HG03064 (cell line): ENCODE data around the gene DEDD2.

ENCODE experiments used
- ATAC-seq: cut with Tn5 transposase; IDR thresholded peaks from one replicate; pipeline ENCODE4 v1.9.1; 2021; ENCODE audit warnings: low read depth; ENCODE audit not compliant: unreplicated experiment

DEDD2 gene

GRCh38 chr19:42249149-42249750 is 31.8 kb upstream of the DEDD2 start:
- no peak for ATAC-seq

DNA sequence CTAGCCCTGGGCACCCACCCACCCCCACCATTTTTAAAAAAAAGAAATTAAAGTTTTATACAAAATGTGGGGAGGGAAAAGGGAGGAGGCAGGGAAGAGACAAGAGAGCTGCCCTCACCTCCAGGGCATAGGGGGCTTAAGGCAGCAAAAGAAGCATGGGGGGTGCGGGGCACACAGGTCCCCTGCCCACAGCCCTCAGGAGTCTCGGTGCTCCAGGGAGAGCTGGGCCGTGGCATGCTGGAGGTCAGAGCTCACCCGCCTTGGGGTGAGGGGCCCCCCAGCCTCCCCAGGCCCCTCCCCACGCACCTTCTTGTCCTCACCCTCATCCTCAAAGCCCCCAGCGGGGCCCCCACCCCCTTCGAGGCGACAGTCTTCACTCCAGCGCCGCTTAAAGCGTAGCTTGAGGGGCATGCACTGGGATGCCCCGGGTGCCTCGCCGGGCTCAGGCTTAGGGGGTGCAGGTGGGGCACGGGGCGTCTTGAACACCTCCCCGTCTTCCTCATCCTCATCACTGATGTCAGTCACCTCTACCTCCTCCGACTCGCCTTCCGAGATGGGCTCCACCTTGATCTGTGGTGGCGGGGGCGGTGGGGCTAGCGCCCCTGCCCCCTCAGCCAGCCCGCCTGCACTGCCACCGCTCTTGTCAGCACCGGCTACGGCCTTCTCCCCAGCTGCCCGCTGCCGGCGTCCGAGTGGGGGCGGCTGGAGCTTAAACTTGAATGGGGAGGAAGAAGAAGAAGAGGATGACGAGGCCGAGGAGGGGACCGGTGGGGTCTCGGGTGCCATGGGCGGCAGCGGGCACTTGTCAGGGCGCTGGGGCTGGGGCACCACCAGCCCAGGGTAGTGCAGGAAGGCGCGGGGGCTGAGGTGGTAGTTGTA is 31.0 kb upstream of the DEDD2 start:
- ATAC-seq: no peak

- no peak for ATAC-seq
These were observed 30.2 kb upstream of the DEDD2 start for GRCh38 chr19:42247640-42248199.

- ATAC-seq: no peak
These were observed 29.6 kb upstream of the DEDD2 start for GRCh38 chr19:42246922-42247639.

- ATAC-seq: no peak
These were observed 28.9 kb upstream of the DEDD2 start for GRCh38 chr19:42246143-42246921.

DNA sequence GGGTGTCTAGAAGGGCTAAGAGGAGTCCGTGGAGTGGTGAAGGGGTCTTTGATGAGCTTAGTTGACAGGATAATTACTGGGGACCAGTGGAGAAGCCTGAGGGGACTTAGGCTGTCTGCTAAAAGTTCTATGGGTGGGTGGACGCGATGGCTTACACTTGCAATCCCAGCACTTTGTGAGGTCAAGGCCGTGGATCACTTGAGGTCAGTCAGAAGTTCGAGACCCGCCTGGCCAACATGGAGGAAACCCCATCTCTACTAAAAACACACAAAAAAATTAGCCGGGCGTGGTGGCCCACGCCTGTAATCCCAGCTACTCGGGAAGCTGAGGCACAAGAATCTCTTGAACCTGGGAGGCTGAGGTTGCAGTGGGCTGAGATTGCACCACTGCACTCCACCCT is 27.8 kb upstream of the DEDD2 start:
- ATAC-seq: no peak

- peak; percentile 37 for ATAC-seq
These were observed 27.1 kb upstream of the DEDD2 start for GRCh38 chr19:42244347-42245220.

DNA sequence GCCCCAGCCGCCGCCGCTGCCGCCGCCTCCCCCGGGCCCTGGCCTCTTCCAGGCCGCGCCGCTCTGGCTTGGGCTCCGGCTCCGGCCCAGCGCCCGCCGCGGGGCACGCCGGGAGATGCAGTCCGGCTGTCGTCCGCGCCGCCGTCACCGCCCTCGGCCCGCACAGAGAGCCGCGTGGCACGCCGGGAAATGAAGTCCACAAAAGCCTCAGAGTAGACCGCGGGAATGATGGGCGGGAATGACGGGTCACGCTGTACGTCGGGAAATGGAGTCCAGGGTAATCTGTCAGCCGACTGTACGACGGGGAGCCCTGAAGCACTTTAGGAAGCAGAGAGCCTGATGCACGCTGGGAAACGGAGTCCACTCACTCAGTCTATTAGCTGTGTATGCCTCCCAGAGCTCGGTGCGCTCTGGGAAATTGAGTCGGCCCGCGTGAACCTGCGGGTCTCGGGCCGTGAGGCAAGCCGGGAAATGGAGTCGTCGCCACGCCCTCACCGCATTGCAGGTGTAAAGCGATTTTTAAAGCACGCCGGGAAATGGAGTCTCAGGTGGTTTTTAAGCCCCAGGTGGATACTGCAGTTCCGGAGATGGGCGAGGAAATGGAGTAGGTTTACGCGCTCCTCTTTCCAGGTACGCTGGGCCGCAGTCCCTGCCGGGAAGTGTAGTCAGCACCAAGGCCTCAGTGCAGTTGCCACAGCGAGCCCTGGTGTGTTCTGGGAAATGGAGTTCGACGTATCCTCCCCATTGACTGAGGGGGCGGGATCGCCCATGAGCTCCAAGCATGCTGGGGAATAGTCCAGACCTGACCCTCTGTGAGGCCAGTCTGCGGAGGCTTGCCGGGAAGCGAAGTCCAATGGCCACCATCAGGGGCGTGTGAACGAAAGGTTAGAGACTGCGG is 25.3 kb upstream of the DEDD2 start, which contains the start of gene GSK3A:
Gene GSK3A (minus strand): TSS at position 91 of the 898 bp plus-strand sequence. CDS start 137 bp downstream, outside the sequence.
- ATAC-seq: peak; percentile 56

DNA sequence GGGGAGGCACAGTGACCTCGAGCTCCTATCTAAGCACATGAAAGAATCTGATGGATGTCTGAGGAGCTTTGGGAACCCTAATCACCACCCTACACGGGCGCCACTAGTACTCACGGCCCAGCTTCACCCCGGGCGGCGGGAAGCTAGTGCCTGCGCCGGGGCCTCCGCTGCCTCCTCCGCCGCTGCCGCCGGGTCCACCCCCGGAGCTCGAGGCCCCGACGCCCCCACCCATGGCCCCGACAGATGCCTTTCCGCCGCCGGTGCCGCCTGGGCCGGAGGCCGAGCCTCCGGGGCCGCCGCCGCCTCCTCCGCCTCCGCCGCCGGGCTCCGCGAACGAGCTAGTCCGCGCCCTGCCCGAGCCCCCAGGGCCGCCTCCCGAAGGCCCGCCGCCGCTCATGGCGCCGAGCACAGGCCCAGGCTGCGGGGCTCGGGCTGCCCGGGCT is 24.6 kb upstream of the DEDD2 start:
- no peak for ATAC-seq

GRCh38 chr19:42241279-42241678 is 23.8 kb upstream of the DEDD2 start:
- ATAC-seq: no peak

- ATAC-seq: no peak
These were observed 22.2 kb upstream of the DEDD2 start for GRCh38 chr19:42239544-42240220.

DNA sequence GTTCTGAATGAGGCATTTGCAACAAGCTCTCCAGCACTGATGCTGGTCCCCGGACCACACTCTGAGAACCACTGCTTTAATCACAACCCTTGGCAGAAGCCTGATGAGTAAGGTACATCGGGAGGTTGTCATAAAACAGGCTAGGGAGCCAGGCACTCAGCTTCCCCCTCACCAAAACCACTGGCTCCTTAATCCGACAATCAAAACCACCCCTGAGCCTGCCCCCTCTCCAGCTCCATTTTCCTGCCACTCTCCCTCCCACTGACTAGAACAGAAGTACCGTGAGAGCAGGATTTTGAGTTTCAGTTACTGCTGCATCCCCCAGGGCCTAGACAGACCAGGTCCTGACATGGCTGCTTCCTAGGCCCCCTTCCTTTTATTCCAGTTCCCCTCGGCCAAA is 17.7 kb upstream of the DEDD2 start:
- no peak for ATAC-seq

- ATAC-seq: no peak
These were observed 16.9 kb upstream of the DEDD2 start for GRCh38 chr19:42234364-42234763.

GRCh38 chr19:42233678-42234292 is 16.3 kb upstream of the DEDD2 start:
- ATAC-seq: no peak

DNA sequence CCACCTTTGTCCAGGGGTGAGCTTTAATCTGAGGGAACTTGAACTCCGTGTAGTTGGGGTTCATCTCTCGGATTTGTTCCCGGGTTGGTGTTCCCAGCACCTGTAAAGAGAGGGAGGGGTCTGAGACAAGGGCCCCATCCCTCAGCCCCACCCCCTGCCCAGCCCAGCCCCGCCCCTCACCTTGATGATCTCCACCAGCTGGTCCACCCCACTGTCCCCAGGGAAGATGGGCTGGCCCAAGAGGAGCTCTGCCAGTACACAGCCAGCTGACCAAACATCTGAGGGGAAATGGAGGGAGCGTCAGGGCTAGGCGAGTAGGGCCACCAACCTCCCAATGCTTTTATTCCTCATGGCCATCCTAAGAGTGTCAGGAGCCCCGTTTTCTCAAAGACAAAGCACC is 15.6 kb upstream of the DEDD2 start:
- ATAC-seq: no peak

- ATAC-seq: no peak
These were observed 15.0 kb upstream of the DEDD2 start for GRCh38 chr19:42232435-42232834.

- no peak for ATAC-seq
These were observed 13.1 kb upstream of the DEDD2 start for GRCh38 chr19:42230571-42230970.
